ENCODE data around the gene SRPK3.

GRCh38 chrX:153794018-153794896 is 13.4 kb downstream of the SRPK3 start, which contains the start of the genes IDH3G and SSR4:
- TF ChIP-seq CTCF (IDR thresholded peaks at IDR 0.05) (no peak), SIN3A (IDR thresholded peaks at IDR 0.05; ENCODE audit: borderline replicate concordance, insufficient read depth, low read depth, low read length) (peak; percentile 84; the same call in 1 of the 2 replicates), REST (IDR thresholded peaks at IDR 0.05; ENCODE audit: insufficient read depth in 1 of 2, low read depth in 2 of 2, low read length in 1 of 2) (peak in 1 of 2 experiments; percentile 43; a peak in 1 of 4 replicates), POLR2AphosphoS5 (IDR thresholded peaks at IDR 0.05; ENCODE audit: low read depth, low read length) (peak; percentile 72; the same call in 1 of the 2 replicates)

Measured in Panc1 (cell line).